Neural cell (in vitro differentiated cells): Measurements from ENCODE around the gene HRAS. TPM values are rescaled to one million over a fixed set of nuclear protein-coding genes. Genes with fewer than 3 reads are reported as not detected.

Experiments
- H2AFZ ChIP-seq: fragments of 200-600, 300-800 bp; sonication (generic), shearing (Covaris generic); 2 replicates; pipeline ENCODE4 v1.6.0; 2014; ENCODE audit warnings: low read depth, mild to moderate bottlenecking, antibody characterized with exemption, low read length, moderate library complexity
- H3F3A ChIP-seq: fragments of 200-600 bp; shearing (Covaris generic); 2 replicates; pipeline ENCODE4 v1.6.1; 2016; ENCODE audit warnings: mild to moderate bottlenecking, moderate library complexity, mixed read lengths, antibody characterized with exemption, low read length; ENCODE audit not compliant: insufficient read depth, poor library complexity, severe bottlenecking
- H3K27ac ChIP-seq: fragments of 200-600, 300-800 bp; sonication (generic), shearing (Covaris generic); 2 replicates; pipeline ENCODE4 v1.5.1; 2014; ENCODE audit warnings: mild to moderate bottlenecking, low read length, moderate library complexity
- H3K27me3 ChIP-seq: fragments of 300-800, 200-600 bp; sonication (generic), shearing (Covaris generic); 2 replicates; pipeline ENCODE4 v1.6.0; 2014; ENCODE audit warnings: mild to moderate bottlenecking, low read depth, low read length, moderate library complexity; ENCODE audit not compliant: insufficient read depth
- H3K36me3 ChIP-seq: fragments of 300-800, 200-600 bp; sonication (generic), shearing (Covaris generic); 2 replicates; pipeline ENCODE4 v1.5.1; 2014; ENCODE audit warnings: mild to moderate bottlenecking, antibody characterized with exemption, low read length, moderate library complexity; ENCODE audit not compliant: insufficient read depth
- H3K4me2 ChIP-seq: fragments of 300-800, 200-600 bp; sonication (generic), shearing (Covaris generic); 2 replicates; pipeline ENCODE4 v1.6.0; 2014; ENCODE audit warnings: mild to moderate bottlenecking, low read length
- H3K4me3 ChIP-seq: fragments of 300-800, 200-600 bp; sonication (generic), shearing (Covaris generic); 2 replicates; pipeline ENCODE4 v1.5.1; 2014; ENCODE audit warnings: mild to moderate bottlenecking, low read length, moderate library complexity
- H3K79me2 ChIP-seq: fragments of 200-600 bp; shearing (Covaris generic); replicated peaks from 2 replicates; pipeline ENCODE4 v1.6.0; 2014; ENCODE audit warnings: mild to moderate bottlenecking, low read length, moderate library complexity; ENCODE audit not compliant: insufficient read depth
- H3K9ac ChIP-seq: fragments of 300-800, 200-600 bp; sonication (generic), shearing (Covaris generic); 2 replicates; pipeline ENCODE4 v1.6.1; 2016; ENCODE audit warnings: mild to moderate bottlenecking, low read length, mixed read lengths
- H3K9me2 ChIP-seq: fragments of 200-600 bp; shearing (Covaris generic); 2 replicates; pipeline ENCODE4 v1.6.1; 2016; ENCODE audit warnings: mild to moderate bottlenecking, low read length, mixed read lengths; ENCODE audit not compliant: insufficient read depth
- H3K9me3 ChIP-seq: fragments of 200-600, 300-800 bp; sonication (generic), shearing (Covaris generic); 2 replicates; pipeline ENCODE4 v1.6.1; 2016; ENCODE audit warnings: mild to moderate bottlenecking, mixed run types, low read length, moderate library complexity, mixed read lengths
- H4K20me1 ChIP-seq: fragments of 200-600 bp; shearing (Covaris generic); 2 replicates; pipeline ENCODE4 v1.6.1; 2016; ENCODE audit warnings: mild to moderate bottlenecking, mixed run types; ENCODE audit not compliant: insufficient read depth
- EP300 ChIP-seq: fragments of 450-650 bp; conservative IDR thresholded peaks from 2 replicates; pipeline ENCODE4 v1.6.1; 2014; ENCODE audit warnings: antibody characterized with exemption, mild to moderate bottlenecking, moderate library complexity; ENCODE audit not compliant: poor library complexity, severe bottlenecking
- EZH2 ChIP-seq: fragments of 200-600, 300-800 bp; shearing (Covaris generic), sonication (generic); IDR thresholded peaks from 2 replicates; pipeline ENCODE4 v1.6.1; 2014; ENCODE audit warnings: antibody characterized with exemption, low read length, borderline replicate concordance, mild to moderate bottlenecking; ENCODE audit not compliant: insufficient read depth, poor library complexity, severe bottlenecking
- MXI1 ChIP-seq: fragments of 450-650 bp; conservative IDR thresholded peaks from 2 replicates; pipeline ENCODE4 v1.6.1; 2014; ENCODE audit warnings: antibody characterized with exemption, mild to moderate bottlenecking; ENCODE audit not compliant: poor library complexity, severe bottlenecking
- POLR2AphosphoS5 ChIP-seq: IDR thresholded peaks from 2 replicates; pipeline ENCODE4 v1.6.1; 2012
- RAD21 ChIP-seq: fragments of 450-650 bp; conservative IDR thresholded peaks from 2 replicates; pipeline ENCODE4 v1.6.1; 2014; ENCODE audit warnings: antibody characterized with exemption, mild to moderate bottlenecking, moderate library complexity
- SMC3 ChIP-seq: fragments of 450-650 bp; conservative IDR thresholded peaks from 2 replicates; pipeline ENCODE4 v1.6.1; 2014; ENCODE audit warnings: antibody characterized with exemption, mild to moderate bottlenecking, moderate library complexity; ENCODE audit not compliant: poor library complexity
- TAF1 ChIP-seq: IDR thresholded peaks from 2 replicates; pipeline ENCODE4 v1.6.1; 2012; ENCODE audit warnings: low read depth
- polyA plus RNA-seq: library from polyadenylated mRNA; depleted of rRNA; stranded (reverse); fragments of >200 nt; gene quantifications from 2 replicates; pipeline ENCODE4 v1.2.3, GENCODE V29; 2014
- TF ChIP-seq, protein P1 (sequence below): fragments of 450-650 bp; IDR thresholded peaks from 2 replicates; pipeline ENCODE4 v1.5.1; 2014; ENCODE audit warnings: antibody characterized with exemption, mild to moderate bottlenecking, moderate library complexity; ENCODE audit not compliant: poor library complexity, severe bottlenecking
- TF ChIP-seq, protein P2 (sequence below): IDR thresholded peaks from 2 replicates; pipeline ENCODE4 v1.6.1; 2012; ENCODE audit warnings: borderline replicate concordance

HRAS gene
- polyA plus RNA-seq, 1 donor from 2014 or later: 120 TPM

DNA sequence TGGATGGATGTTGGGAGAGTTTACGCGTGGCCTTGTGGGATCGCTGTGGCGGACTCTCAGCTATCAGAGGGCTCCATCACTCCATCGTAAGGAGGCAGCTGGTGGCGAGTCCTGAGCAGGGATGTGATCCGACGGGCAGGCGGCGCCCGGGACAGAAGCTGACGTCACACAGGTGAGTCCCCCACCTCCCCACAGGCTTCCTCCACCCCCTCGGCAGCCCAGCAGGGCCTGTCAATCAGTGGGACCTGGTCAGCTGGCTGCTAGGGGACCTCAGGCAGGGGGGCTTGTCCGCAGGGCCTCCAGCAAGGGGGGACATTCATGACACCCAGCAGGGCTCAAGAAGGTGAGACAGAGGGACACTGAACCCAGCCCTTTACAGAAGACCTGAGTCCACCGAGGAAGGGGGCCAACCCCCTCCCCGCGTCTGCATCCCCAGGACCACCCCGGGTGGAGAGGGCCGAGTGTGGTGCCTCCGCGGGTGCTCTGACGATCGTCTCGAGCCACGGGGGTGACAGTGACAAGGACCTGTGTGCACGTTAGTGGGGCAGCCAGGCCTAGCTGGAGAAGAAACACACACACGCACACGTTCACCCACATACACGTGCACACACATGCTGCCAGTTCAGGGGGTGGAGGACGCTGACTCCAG, 7.1 kb downstream of the HRAS start:
- Histone ChIP-seq H3K9me3 (no peaks in the 10 kb centered on the region), H3K27ac (no peak overlapping the region), H3K36me3 (no peaks in the 10 kb centered on the region)

DNA sequence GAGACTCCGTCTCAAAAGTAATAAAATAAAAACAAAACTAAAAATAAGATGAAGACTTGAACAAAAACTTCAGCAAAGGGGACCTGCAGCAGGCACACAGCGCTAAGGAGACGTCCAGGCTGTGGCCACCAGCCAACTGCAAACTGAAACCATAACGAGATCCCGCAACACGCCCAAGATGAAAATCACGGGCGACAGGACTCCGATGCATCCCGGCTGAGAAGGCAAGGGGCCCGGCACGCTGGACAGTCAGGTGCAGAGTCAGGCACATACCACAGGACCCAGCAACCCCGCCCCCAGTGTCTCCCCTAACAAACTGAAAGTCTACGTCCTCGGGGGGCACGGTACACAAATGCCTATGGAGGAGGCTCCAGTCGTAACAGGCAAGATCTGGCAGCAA, 9.2 kb downstream of the HRAS start:
- H3K79me2 ChIP-seq: no peaks in the 10 kb centered on the region
- H3K36me3 ChIP-seq: no peaks in the 10 kb centered on the region
- H3K27me3 ChIP-seq: no peaks in the 10 kb centered on the region
- no peak overlapping the region for H3K27ac ChIP-seq
- H3K9ac ChIP-seq: no peak overlapping the region
- no peak overlapping the region for H3K4me2 ChIP-seq
- no peaks in the 10 kb centered on the region for H3F3A ChIP-seq
- no peaks in the 10 kb centered on the region for H4K20me1 ChIP-seq
- TF ChIP-seq TAF1 (no peak), RAD21 (no peak), MXI1 (no peak), POLR2AphosphoS5 (no peak), SMC3 (no peak), EP300 (no peak), EZH2 (no peak)
- TF ChIP-seq, protein P1, sequence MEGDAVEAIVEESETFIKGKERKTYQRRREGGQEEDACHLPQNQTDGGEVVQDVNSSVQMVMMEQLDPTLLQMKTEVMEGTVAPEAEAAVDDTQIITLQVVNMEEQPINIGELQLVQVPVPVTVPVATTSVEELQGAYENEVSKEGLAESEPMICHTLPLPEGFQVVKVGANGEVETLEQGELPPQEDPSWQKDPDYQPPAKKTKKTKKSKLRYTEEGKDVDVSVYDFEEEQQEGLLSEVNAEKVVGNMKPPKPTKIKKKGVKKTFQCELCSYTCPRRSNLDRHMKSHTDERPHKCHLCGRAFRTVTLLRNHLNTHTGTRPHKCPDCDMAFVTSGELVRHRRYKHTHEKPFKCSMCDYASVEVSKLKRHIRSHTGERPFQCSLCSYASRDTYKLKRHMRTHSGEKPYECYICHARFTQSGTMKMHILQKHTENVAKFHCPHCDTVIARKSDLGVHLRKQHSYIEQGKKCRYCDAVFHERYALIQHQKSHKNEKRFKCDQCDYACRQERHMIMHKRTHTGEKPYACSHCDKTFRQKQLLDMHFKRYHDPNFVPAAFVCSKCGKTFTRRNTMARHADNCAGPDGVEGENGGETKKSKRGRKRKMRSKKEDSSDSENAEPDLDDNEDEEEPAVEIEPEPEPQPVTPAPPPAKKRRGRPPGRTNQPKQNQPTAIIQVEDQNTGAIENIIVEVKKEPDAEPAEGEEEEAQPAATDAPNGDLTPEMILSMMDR: no peak
- TF ChIP-seq, protein P2, sequence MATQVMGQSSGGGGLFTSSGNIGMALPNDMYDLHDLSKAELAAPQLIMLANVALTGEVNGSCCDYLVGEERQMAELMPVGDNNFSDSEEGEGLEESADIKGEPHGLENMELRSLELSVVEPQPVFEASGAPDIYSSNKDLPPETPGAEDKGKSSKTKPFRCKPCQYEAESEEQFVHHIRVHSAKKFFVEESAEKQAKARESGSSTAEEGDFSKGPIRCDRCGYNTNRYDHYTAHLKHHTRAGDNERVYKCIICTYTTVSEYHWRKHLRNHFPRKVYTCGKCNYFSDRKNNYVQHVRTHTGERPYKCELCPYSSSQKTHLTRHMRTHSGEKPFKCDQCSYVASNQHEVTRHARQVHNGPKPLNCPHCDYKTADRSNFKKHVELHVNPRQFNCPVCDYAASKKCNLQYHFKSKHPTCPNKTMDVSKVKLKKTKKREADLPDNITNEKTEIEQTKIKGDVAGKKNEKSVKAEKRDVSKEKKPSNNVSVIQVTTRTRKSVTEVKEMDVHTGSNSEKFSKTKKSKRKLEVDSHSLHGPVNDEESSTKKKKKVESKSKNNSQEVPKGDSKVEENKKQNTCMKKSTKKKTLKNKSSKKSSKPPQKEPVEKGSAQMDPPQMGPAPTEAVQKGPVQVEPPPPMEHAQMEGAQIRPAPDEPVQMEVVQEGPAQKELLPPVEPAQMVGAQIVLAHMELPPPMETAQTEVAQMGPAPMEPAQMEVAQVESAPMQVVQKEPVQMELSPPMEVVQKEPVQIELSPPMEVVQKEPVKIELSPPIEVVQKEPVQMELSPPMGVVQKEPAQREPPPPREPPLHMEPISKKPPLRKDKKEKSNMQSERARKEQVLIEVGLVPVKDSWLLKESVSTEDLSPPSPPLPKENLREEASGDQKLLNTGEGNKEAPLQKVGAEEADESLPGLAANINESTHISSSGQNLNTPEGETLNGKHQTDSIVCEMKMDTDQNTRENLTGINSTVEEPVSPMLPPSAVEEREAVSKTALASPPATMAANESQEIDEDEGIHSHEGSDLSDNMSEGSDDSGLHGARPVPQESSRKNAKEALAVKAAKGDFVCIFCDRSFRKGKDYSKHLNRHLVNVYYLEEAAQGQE: no peak
- no peak overlapping the region for H2AFZ ChIP-seq
- no peaks in the 10 kb centered on the region for H3K9me2 ChIP-seq
- no peak overlapping the region for H3K4me3 ChIP-seq
- H3K9me3 ChIP-seq: no peaks in the 10 kb centered on the region

More for the DNA sequence above, 7.1 kb downstream of the HRAS start:
- TF ChIP-seq, protein P2: no peak
- TF ChIP-seq EP300 (no peak), EZH2 (no peak), SMC3 (no peak), MXI1 (no peak), RAD21 (no peak), TAF1 (no peak), POLR2AphosphoS5 (no peak)
- TF ChIP-seq, protein P1: no peak
- Histone ChIP-seq H3K9me2 (no peaks in the 10 kb centered on the region), H3K9ac (no peak overlapping the region), H3K4me2 (no peak overlapping the region), H3K27me3 (no peaks in the 10 kb centered on the region), H2AFZ (no peak overlapping the region), H3F3A (no peaks in the 10 kb centered on the region), H3K4me3 (no peak overlapping the region), H4K20me1 (no peaks in the 10 kb centered on the region), H3K79me2 (no peaks in the 10 kb centered on the region)
